ENCODE measurements around the gene TPGS1.

- TF ChIP-seq POLR2A (IDR thresholded peaks at IDR 0.05; ENCODE audit: extremely low read depth, insufficient read length): no peak
- TF ChIP-seq, protein P1, sequence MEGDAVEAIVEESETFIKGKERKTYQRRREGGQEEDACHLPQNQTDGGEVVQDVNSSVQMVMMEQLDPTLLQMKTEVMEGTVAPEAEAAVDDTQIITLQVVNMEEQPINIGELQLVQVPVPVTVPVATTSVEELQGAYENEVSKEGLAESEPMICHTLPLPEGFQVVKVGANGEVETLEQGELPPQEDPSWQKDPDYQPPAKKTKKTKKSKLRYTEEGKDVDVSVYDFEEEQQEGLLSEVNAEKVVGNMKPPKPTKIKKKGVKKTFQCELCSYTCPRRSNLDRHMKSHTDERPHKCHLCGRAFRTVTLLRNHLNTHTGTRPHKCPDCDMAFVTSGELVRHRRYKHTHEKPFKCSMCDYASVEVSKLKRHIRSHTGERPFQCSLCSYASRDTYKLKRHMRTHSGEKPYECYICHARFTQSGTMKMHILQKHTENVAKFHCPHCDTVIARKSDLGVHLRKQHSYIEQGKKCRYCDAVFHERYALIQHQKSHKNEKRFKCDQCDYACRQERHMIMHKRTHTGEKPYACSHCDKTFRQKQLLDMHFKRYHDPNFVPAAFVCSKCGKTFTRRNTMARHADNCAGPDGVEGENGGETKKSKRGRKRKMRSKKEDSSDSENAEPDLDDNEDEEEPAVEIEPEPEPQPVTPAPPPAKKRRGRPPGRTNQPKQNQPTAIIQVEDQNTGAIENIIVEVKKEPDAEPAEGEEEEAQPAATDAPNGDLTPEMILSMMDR (IDR thresholded peaks at IDR 0.05; ENCODE audit: low read depth, low read length): no peak
Observed at GRCh38 chr19:464208-464545, 43.1 kb upstream of the TPGS1 start.
